HCT116 (cell line): ENCODE results near the gene TMPRSS13. TPM values are rescaled to one million over a fixed set of nuclear protein-coding genes. Genes with fewer than 3 reads are reported as not detected.

Source experiments
- ATAC-seq: fragments of 200-7000 bp; cut with Tn5 transposase; 2 replicates; pipeline ENCODE4 v1.9.1; 2020; ENCODE audit warnings: mild to moderate bottlenecking, moderate library complexity
- BruUV-seq: library from RNA; stranded (reverse); fragments of 400-500 nt; replicated peaks from 2 replicates; lab custom pipeline; 2021; lab: Mats Ljungman, UMichigan
- CTCF ChIA-PET: fragments of 300-600 bp; sonication (Branson Sonifier 250); formaldehyde crosslinking; loops from one replicate; lab custom pipeline; 2021; ENCODE audit warnings: antibody characterized with exemption; lab: Charles Lee
- POLR2A ChIA-PET: fragments of 300-600, 350-600 bp; sonication (Branson Sonifier 250); formaldehyde crosslinking; loops from one replicate; lab custom pipeline; 2021; ENCODE audit warnings: antibody characterized with exemption; lab: Charles Lee
- RAD21 ChIA-PET, 2 experiments: fragments of 300-600 bp; sonication (Branson Sonifier 250); formaldehyde crosslinking; loops; one replicate each; lab custom pipeline; 2023; ENCODE audit warnings: low total read pairs in 2 of 2; ENCODE audit not compliant: uncharacterized antibody in 2 of 2, unreplicated experiment in 2 of 2, low non-redundant PET in 1 of 2; lab: Charles Lee
- DNase-seq: peaks from one replicate; pipeline ENCODE4 v3.0.0-alpha.2; 2010; ENCODE audit warnings: low read depth, low spot score
- H2AFZ ChIP-seq: fragments of 200-600 bp; shearing (Covaris generic), sonication (generic); 2 replicates; pipeline ENCODE4 v1.6.1; 2017; ENCODE audit warnings: low read depth, mixed run types, mixed read lengths, antibody characterized with exemption, low read length; ENCODE audit not compliant: poor library complexity, severe bottlenecking
- H3K27ac ChIP-seq: 2 replicates; pipeline ENCODE4 v1.5.1; 2012; ENCODE audit warnings: low read depth, low read length
- H3K27me3 ChIP-seq: fragments of 200-600 bp; sonication (generic); 2 replicates; pipeline ENCODE4 v1.6.1; 2016; ENCODE audit warnings: mixed run types, low read length, mixed read lengths; ENCODE audit not compliant: insufficient read depth
- H3K36me3 ChIP-seq, 2 experiments: fragments of 200-500 bp in 1 of 2; fragments of 200-600 bp in 1 of 2; sonication (Bioruptor generic) in 1 of 2; sonication (generic) in 1 of 2; 2 replicates each; pipeline versions ENCODE4 v1.5.1 to v1.6.1; 2014 to 2016; ENCODE audit warnings: low read length in 2 of 2, inconsistent platforms in 1 of 2, mixed read lengths in 1 of 2, mixed run types in 1 of 2; ENCODE audit not compliant: insufficient read depth in 2 of 2, control insufficient read depth in 1 of 2
- H3K4me1 ChIP-seq, 2 experiments: fragments of 200-600 bp in 1 of 2; sonication (generic) in 1 of 2; 2 replicates each; pipeline versions ENCODE4 v1.5.1 to v1.6.1; 2012 to 2017; ENCODE audit warnings: low read length in 2 of 2, inconsistent platforms in 1 of 2, mild to moderate bottlenecking in 1 of 2, mixed read lengths in 1 of 2, mixed run types in 1 of 2, moderate library complexity in 1 of 2; ENCODE audit not compliant: insufficient read depth in 2 of 2, control insufficient read depth in 1 of 2
- H3K4me2 ChIP-seq: fragments of 200-600 bp; sonication (generic); 2 replicates; pipeline ENCODE4 v1.6.1; 2017; ENCODE audit warnings: mixed run types, low read length, mixed read lengths
- H3K4me3 ChIP-seq, 2 experiments: fragments of 200-600 bp in 1 of 2; sonication (generic) in 1 of 2; replicated peaks in 1 of 2; 2 replicates each; pipeline ENCODE4 v1.5.1; 2011 to 2016; ENCODE audit warnings: low read length in 2 of 2, control low read depth in 1 of 2, low read depth in 1 of 2, mild to moderate bottlenecking in 1 of 2, mixed read lengths in 1 of 2, mixed run types in 1 of 2
- H3K79me2 ChIP-seq: fragments of 200-600 bp; sonication (generic); 2 replicates; pipeline ENCODE4 v1.6.1; 2017; ENCODE audit warnings: mild to moderate bottlenecking, mixed run types, low read length, moderate library complexity, mixed read lengths; ENCODE audit not compliant: insufficient read depth
- H3K9ac ChIP-seq: fragments of 200-600 bp; sonication (generic); 2 replicates; pipeline ENCODE4 v1.6.1; 2016; ENCODE audit warnings: low read length, mixed read lengths
- H3K9me2 ChIP-seq: fragments of 200-600 bp; sonication (generic), shearing (Covaris generic); 2 replicates; pipeline ENCODE4 v1.6.1; 2017; ENCODE audit warnings: mixed run types, mild to moderate bottlenecking, moderate library complexity; ENCODE audit not compliant: insufficient read depth
- H3K9me3 ChIP-seq, 2 experiments: fragments of 200-500 bp in 1 of 2; fragments of 200-600 bp in 1 of 2; sonication (Bioruptor generic) in 1 of 2; sonication (generic) in 1 of 2; 2 replicates each; pipeline ENCODE4 v1.6.1; 2014 to 2017; ENCODE audit warnings: low read length in 2 of 2, mixed read lengths in 2 of 2, inconsistent platforms in 1 of 2, low read depth in 1 of 2, mild to moderate bottlenecking in 1 of 2, mixed run types in 1 of 2, moderate library complexity in 1 of 2; ENCODE audit not compliant: control insufficient read depth in 1 of 2, insufficient read depth in 1 of 2
- H4K20me1 ChIP-seq: fragments of 200-600 bp; sonication (generic), shearing (Covaris generic); 2 replicates; pipeline ENCODE4 v1.6.1; 2017; ENCODE audit warnings: mixed run types, mild to moderate bottlenecking, moderate library complexity; ENCODE audit not compliant: insufficient read depth
- ATF3 ChIP-seq: IDR thresholded peaks from 2 replicates; pipeline ENCODE4 v1.6.1; 2012
- CEBPB ChIP-seq: IDR thresholded peaks from 2 replicates; pipeline ENCODE4 v1.6.1; 2012; ENCODE audit warnings: low read depth
- CTCF ChIP-seq, 3 experiments: fragments of 200-600 bp in 1 of 3; sonication (generic) in 1 of 3; IDR thresholded peaks in 2 of 3; conservative IDR thresholded peaks in 1 of 3; 2 replicates each; pipeline ENCODE4 v1.5.1; 2012 to 2017; ENCODE audit warnings: low read depth in 2 of 3, low read length in 2 of 3, antibody characterized with exemption in 1 of 3, borderline replicate concordance in 1 of 3, control low read depth in 1 of 3, mild to moderate bottlenecking in 1 of 3, mixed read lengths in 1 of 3, mixed run types in 1 of 3, moderate library complexity in 1 of 3; ENCODE audit not compliant: insufficient read depth in 1 of 3
- ELF1 ChIP-seq: IDR thresholded peaks from 2 replicates; pipeline ENCODE4 v1.6.1; 2012; ENCODE audit warnings: low read depth, borderline replicate concordance
- EZH2 ChIP-seq: fragments of 200-600 bp; sonication (generic); IDR thresholded peaks from 2 replicates; pipeline ENCODE4 v1.6.1; 2017; ENCODE audit warnings: antibody characterized with exemption, mixed run types
- MAX ChIP-seq: IDR thresholded peaks from 2 replicates; pipeline ENCODE4 v1.6.1; 2012
- RAD21 ChIP-seq: IDR thresholded peaks from 2 replicates; pipeline ENCODE4 v1.6.1; 2012; ENCODE audit warnings: low read depth, mild to moderate bottlenecking
- REST ChIP-seq: IDR thresholded peaks from 2 replicates; pipeline ENCODE4 v1.6.1; 2012; ENCODE audit warnings: low read depth
- SP1 ChIP-seq: IDR thresholded peaks from 2 replicates; pipeline ENCODE4 v1.6.1; 2012; ENCODE audit warnings: low read depth
- SRF ChIP-seq: IDR thresholded peaks from 2 replicates; pipeline ENCODE4 v1.6.1; 2012; ENCODE audit warnings: low read depth
- TCF7L2 ChIP-seq: IDR thresholded peaks from 2 replicates; pipeline ENCODE4 v1.7.0; 2011; ENCODE audit warnings: borderline replicate concordance, inconsistent platforms; ENCODE audit not compliant: insufficient read depth, insufficient read length; ENCODE audit errors: extremely low read depth
- ZNF274 ChIP-seq: fragments of 200-500 bp; sonication (Bioruptor generic); IDR thresholded peaks from 2 replicates; pipeline ENCODE4 v1.6.1; 2014; ENCODE audit warnings: mild to moderate bottlenecking, low read depth, low read length, inconsistent platforms
- intact Hi-C: fragments of 100-400 bp; cut with micrococcal nuclease; formaldehyde crosslinking; loops from 2 replicates; pipeline ENCODE4 v1.10.0; 2022
- total RNA-seq: library from RNA; stranded (reverse); gene quantifications from one replicate; pipeline ENCODE4 v1.2.1, GENCODE V29; 2021; ENCODE audit not compliant: unreplicated experiment

The TMPRSS13 gene
- total RNA-seq, 1 experiment from 2014 or later = 0.52 TPM

GRCh38 chr11:117912497-117912896 is 16.7 kb downstream of the TMPRSS13 start:
- Histone ChIP-seq H3K36me3 (no peaks in the 10 kb centered on the region), H3K4me3 (no peak overlapping the region), H3K4me1 (peaks cover 9 to 23% of the 10 kb centered on the region in 2 experiments), H4K20me1 (no peaks in the 10 kb centered on the region), H3K27me3 (no peaks in the 10 kb centered on the region), H3K4me2 (no peak overlapping the region), H3K9me3 (no peaks in the 10 kb centered on the region), H2AFZ (no peak overlapping the region), H3K9ac (no peak overlapping the region), H3K79me2 (no peaks in the 10 kb centered on the region), H3K9me2 (no peaks in the 10 kb centered on the region), H3K27ac (no peak overlapping the region)
- ATAC-seq = no peak
- ChIA-PET POLR2A (no interaction called here), CTCF (no interaction called here), RAD21 (no interaction called here)
- no peak for DNase-seq
- TF ChIP-seq REST (no peak), CEBPB (no peak)
- no TSS peak for BruUV-seq
- intact Hi-C loops = no loop called here

- no peak overlapping the region for H3K9ac ChIP-seq
- POLR2A ChIA-PET = no interaction called here
- no TSS peak for BruUV-seq
These were observed 17.5 kb downstream of the TMPRSS13 start for GRCh38 chr11:117911694-117912093.

More at GRCh38 chr11:117911694-117912093, 17.5 kb downstream of the TMPRSS13 start:
- DNase-seq = no peak
- ChIA-PET RAD21 (no interaction called here), CTCF (no interaction called here)
- H3K4me1 ChIP-seq = peaks cover 9 to 29% of the 10 kb centered on the region in 2 experiments
- no peaks in the 10 kb centered on the region for H3K27me3 ChIP-seq
- ATAC-seq = no peak
- no peaks in the 10 kb centered on the region for H3K36me3 ChIP-seq
- no peaks in the 10 kb centered on the region for H4K20me1 ChIP-seq
- no peak for TF ChIP-seq ELF1
- no peak for TF ChIP-seq EZH2
- TF ChIP-seq CEBPB = no peak
- TF ChIP-seq SRF = no peak
- no peak for TF ChIP-seq SP1
- no peak for TF ChIP-seq MAX
- no peak for TF ChIP-seq TCF7L2
- no peak for TF ChIP-seq ZNF274
- TF ChIP-seq ATF3 = no peak
- no peak for TF ChIP-seq RAD21
- TF ChIP-seq CTCF (IDR thresholded peaks at IDR 0.05 in 2 of 3, conservative IDR thresholded peaks at IDR 0.05 in 1 of 3; ENCODE audit: borderline replicate concordance in 1 of 3, insufficient read depth in 1 of 3, low read depth in 2 of 3, low read length in 2 of 3) = no peak
- no peak overlapping the region for H3K4me3 ChIP-seq
- intact Hi-C loops = no loop called here
- no peaks in the 10 kb centered on the region for H3K79me2 ChIP-seq
- no peaks in the 10 kb centered on the region for H3K9me2 ChIP-seq
- H3K4me2 ChIP-seq = no peak overlapping the region
- no peak overlapping the region for H3K27ac ChIP-seq
- no peak overlapping the region for H2AFZ ChIP-seq
- no peaks in the 10 kb centered on the region for H3K9me3 ChIP-seq
